ENCODE results near the gene ZNF222. TPM values are rescaled to one million over a fixed set of nuclear protein-coding genes. Genes with fewer than 3 reads are reported as not detected.

The ZNF222 gene
- total RNA-seq, 1 experiment from 2014 or later = 5.4 TPM

GRCh38 chr19:44024900-44025216, 321 bp upstream of the ZNF222 start:
- H3K79me2 ChIP-seq (ENCODE audit: insufficient read depth, low read length) = no peaks in the 10 kb centered on the region; the same call in 1 of the 2 replicates
- no peak overlapping the region for H2BK5ac ChIP-seq (ENCODE audit: insufficient read length, low read length)
- H2BK20ac ChIP-seq (ENCODE audit: low read depth, low read length, poor library complexity, severe bottlenecking) = no peak overlapping the region
- H3K14ac ChIP-seq (ENCODE audit: insufficient read depth, low read length) = no peak overlapping the region
- no peaks in the 10 kb centered on the region; the same call in 1 of the 2 replicates for H3K4me1 ChIP-seq (ENCODE audit: insufficient read depth, low read length)
- no peak overlapping the region for H4K8ac ChIP-seq (replicated peaks; ENCODE audit: insufficient read length, low read depth, low read length)
- no peak overlapping the region for H3K27ac ChIP-seq (ENCODE audit: insufficient read length, low read depth, low read length)
- WGBS (ENCODE audit: extremely low coverage, insufficient read length, low lambda C conversion rate) = no CpG with 5 or more reads among the region's 4 CpGs
- H3K18ac ChIP-seq (ENCODE audit: insufficient read length, low read depth, low read length) = no peak overlapping the region
- H3K9ac ChIP-seq (ENCODE audit: extremely low read depth, insufficient read length, low read length) = peak overlapping the region; percentile 11
- no peak overlapping the region for H4K5ac ChIP-seq (ENCODE audit: insufficient read length, low read depth, low read length)
- H2BK15ac ChIP-seq (ENCODE audit: low read depth, low read length) = no peak overlapping the region
- H4K20me1 ChIP-seq (ENCODE audit: control insufficient read depth, insufficient read depth, insufficient read length) = no peaks in the 10 kb centered on the region
- H3K4me2 ChIP-seq (ENCODE audit: insufficient read depth, insufficient read length, low read length) = peak overlapping the region; percentile 67
- Mint-ChIP-seq H3K27me3 (ENCODE audit: low read depth) (peaks cover 8% of the 10 kb centered on the region), H3K4me1 (peaks cover 10 to 11% of the 10 kb centered on the region in 2 experiments), H3K9me3 (peaks cover 3 to 33% of the 10 kb centered on the region in 2 experiments; a peak in 4 of 5 replicates), H3K27ac (peak overlapping the region in 1 of 3 experiments; percentile 94; a peak in 2 of 7 replicates), H3K4me3 (peak overlapping the region; percentile 95 to 100), H3K36me3 (ENCODE audit: insufficient read depth in 1 of 3, low read depth in 3 of 3) (peaks cover 31 to 36% (median 32%) of the 10 kb centered on the region in 3 experiments)
- no peak for DNase-seq
- H3K56ac ChIP-seq (ENCODE audit: insufficient read length, low read depth, low read length) = no peak overlapping the region
- peaks cover 7% of the 10 kb centered on the region for H3K23me2 ChIP-seq (ENCODE audit: insufficient read length, low read depth, low read length, poor library complexity, severe bottlenecking)
- no peak for TF ChIP-seq CTCF (conservative IDR thresholded peaks at IDR 0.05)
- H2BK120ac ChIP-seq (ENCODE audit: low read depth, low read length, poor library complexity, severe bottlenecking) = no peak overlapping the region
- H3K23ac ChIP-seq (ENCODE audit: insufficient read length, low read depth, low read length) = no peak overlapping the region
- no peak overlapping the region for H2BK12ac ChIP-seq (ENCODE audit: insufficient read length, low read depth, low read length)
- peak overlapping the region; percentile 52 for H2AFZ ChIP-seq (ENCODE audit: low read length)
- no peak overlapping the region for H4K91ac ChIP-seq (ENCODE audit: insufficient read length, low read depth, low read length)
- H3T11ph ChIP-seq (ENCODE audit: low read length) = no peak overlapping the region
- no peak overlapping the region for H3K4ac ChIP-seq (ENCODE audit: low read depth, low read length)
- no peaks in the 10 kb centered on the region for H3K27me3 ChIP-seq (ENCODE audit: insufficient read depth, low read length)
- H3K79me1 ChIP-seq (ENCODE audit: insufficient read depth, low read depth, low read length, poor library complexity, severe bottlenecking) = no peaks in the 10 kb centered on the region
- H3K9me3 ChIP-seq (ENCODE audit: control insufficient read depth, low read depth, low read length) = peaks cover 2% of the 10 kb centered on the region
- no peak overlapping the region for H2AK5ac ChIP-seq (ENCODE audit: insufficient read length, low read length)

Measured in H9 (cell line).